ENCODE measurements around the gene GALNT18. TPM values are rescaled to one million over a fixed set of nuclear protein-coding genes. Genes with fewer than 3 reads are reported as not detected.

Gene GALNT18
- total RNA-seq, 1 donor, result 11.7 TPM

DNA sequence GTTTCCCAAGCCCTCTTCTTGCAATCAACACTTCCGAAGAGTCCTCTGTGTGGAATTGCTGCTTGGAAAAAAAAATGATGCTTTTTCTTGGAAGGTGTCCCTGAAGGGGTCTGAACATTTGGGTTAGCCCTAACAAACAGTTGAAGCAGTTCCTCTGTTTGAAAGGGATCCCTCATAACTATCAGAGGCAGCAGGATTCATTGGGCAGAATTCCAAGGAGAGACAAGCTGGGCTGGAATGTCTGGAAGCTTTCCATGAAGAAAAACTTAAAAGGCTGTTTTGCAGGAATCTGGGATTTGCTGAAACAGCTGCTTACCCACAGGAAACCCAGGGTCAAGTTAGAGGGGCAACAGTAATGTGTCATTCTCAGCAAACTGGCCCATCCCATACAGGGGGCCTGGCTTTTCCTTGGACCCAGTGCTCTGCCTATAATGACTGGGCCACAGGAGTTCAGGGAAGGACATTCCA, 271.9 kb downstream of the GALNT18 start:
- peak; percentile 90 for DNase-seq (ENCODE audit: low read depth)
- no peak overlapping the region for H3K4me3 ChIP-seq (ENCODE audit: low read depth, low read length)
- TF ChIP-seq, protein P1, sequence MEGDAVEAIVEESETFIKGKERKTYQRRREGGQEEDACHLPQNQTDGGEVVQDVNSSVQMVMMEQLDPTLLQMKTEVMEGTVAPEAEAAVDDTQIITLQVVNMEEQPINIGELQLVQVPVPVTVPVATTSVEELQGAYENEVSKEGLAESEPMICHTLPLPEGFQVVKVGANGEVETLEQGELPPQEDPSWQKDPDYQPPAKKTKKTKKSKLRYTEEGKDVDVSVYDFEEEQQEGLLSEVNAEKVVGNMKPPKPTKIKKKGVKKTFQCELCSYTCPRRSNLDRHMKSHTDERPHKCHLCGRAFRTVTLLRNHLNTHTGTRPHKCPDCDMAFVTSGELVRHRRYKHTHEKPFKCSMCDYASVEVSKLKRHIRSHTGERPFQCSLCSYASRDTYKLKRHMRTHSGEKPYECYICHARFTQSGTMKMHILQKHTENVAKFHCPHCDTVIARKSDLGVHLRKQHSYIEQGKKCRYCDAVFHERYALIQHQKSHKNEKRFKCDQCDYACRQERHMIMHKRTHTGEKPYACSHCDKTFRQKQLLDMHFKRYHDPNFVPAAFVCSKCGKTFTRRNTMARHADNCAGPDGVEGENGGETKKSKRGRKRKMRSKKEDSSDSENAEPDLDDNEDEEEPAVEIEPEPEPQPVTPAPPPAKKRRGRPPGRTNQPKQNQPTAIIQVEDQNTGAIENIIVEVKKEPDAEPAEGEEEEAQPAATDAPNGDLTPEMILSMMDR (IDR thresholded peaks at IDR 0.05; ENCODE audit: insufficient read depth, low read depth, low read length), result no peak

DNA sequence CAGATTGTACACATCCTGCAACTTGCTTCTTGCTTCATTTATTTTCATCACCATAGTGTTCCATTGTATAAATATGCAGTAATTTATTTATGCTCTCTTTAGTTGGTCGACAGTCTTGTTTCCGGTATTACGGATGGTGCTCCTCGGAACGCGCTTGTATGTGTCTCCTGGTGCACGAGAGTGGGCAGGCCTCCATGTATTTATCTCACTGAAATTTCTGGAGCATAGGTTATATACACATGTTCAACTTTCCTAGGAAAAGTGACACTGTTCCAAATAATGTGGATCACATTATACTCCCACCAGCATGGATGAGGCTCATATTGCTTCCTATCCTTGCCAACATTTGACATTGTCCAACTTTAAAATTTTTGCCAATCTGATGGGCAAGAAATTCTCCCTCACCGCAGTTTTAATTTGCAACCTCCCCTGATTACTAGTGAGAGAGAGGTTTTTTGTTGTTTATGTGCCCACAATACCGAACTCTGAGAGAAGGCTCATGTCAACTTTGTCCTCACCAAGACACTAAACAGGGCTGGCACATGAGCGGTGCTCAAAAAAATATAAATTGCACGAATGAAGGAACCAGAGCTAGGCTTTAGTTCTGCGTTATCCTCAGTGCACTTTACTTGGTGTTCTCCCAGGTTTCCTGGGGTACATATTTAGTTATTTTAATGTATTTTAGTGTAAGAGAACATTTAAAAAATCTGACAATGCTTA, 272.5 kb downstream of the GALNT18 start:
- H3K4me3 ChIP-seq (ENCODE audit: low read depth, low read length), result no peak overlapping the region
- DNase-seq (ENCODE audit: low read depth), result peak; percentile 30
- TF ChIP-seq, protein P1 (IDR thresholded peaks at IDR 0.05; ENCODE audit: insufficient read depth, low read depth, low read length), result no peak

DNA sequence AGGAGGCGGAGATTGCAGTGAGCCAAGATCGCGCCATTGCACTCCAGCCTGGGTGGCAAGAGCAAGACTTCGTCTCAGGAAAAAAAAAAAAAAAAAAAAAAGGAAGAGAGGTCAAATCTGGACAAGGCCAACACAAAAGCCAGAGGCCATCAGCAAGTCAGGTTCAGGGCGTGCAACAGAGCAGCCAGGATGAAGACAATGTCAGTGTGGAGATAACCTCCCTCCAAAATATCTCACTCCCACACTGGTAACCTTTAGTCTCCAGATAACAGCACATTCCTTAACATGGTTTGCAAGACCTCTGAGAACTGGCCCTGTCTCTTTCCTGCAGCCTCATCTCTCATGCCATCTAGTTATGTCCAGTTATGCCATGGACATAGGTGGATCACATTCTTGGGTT, 273.5 kb downstream of the GALNT18 start:
- no peak overlapping the region for H3K4me3 ChIP-seq (ENCODE audit: low read depth, low read length)
- TF ChIP-seq, protein P1 (IDR thresholded peaks at IDR 0.05; ENCODE audit: insufficient read depth, low read depth, low read length), result no peak
- no peak for DNase-seq (ENCODE audit: low read depth)

DNA sequence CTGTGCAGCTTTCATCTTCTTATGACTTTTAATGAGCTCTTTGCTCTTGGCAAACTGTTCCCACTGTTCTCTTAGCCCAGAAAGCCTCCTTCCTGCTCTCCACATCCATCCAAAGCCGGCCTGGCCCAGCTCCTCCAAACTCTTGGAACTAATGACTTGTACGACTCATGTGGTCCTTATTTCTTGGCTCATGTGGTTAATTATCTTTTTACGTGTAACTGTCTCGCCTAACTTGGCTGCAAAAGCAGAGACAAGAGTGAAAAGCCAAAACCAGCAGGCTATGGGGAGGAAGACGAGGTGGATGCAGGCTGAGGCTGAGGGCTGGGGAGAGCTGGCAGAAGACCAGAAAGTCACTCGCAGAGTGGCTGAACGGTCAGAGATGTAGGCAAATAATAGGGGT, 274.2 kb downstream of the GALNT18 start:
- TF ChIP-seq, protein P1 (IDR thresholded peaks at IDR 0.05; ENCODE audit: insufficient read depth, low read depth, low read length), result no peak
- no peak overlapping the region for H3K4me3 ChIP-seq (ENCODE audit: low read depth, low read length)
- DNase-seq (ENCODE audit: low read depth), result no peak

DNA sequence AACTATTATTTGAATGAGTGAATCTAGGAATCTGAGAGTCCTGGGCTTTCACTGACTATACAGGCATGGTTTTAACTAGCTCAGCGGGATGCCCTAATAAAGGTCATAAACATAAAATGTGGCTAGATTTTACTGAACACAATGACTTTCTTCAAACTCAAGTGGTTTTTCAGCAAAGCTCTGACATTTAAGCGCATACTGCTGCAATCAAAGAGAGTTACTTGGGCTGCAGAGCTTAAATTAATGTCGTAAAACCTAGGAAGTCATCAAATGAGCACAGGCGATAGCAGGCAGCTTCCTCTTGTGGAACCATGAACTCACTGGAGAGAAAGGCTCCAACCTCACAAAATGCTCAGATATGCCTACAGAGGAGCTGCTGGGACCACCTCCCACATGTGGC, 275.5 kb downstream of the GALNT18 start:
- no peak overlapping the region for H3K4me3 ChIP-seq (ENCODE audit: low read depth, low read length)
- TF ChIP-seq, protein P1 (IDR thresholded peaks at IDR 0.05; ENCODE audit: insufficient read depth, low read depth, low read length), result no peak
- no peak for DNase-seq (ENCODE audit: low read depth)

DNA sequence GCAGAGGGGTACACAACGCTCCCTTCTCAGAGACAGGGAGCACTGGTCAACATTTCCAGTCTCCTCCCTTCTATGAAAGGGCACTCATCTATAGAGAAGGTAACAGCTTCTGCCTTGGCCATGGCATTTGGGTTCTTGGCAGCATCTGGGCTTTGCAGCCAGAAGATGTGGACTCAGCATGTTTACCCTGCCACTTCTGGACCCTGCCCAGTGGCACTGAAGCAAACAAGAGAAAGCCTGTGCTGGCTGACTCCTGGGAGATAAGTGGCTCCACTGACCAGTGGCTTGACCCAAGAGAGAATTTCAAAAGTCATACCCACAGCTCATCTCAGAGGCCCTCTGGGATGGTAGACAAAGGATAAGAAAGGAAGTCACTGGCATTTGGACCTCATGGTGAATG, 276.7 kb downstream of the GALNT18 start:
- no peak overlapping the region for H3K4me3 ChIP-seq (ENCODE audit: low read depth, low read length)
- no peak for DNase-seq (ENCODE audit: low read depth)
- TF ChIP-seq, protein P1 (IDR thresholded peaks at IDR 0.05; ENCODE audit: insufficient read depth, low read depth, low read length), result no peak

DNA sequence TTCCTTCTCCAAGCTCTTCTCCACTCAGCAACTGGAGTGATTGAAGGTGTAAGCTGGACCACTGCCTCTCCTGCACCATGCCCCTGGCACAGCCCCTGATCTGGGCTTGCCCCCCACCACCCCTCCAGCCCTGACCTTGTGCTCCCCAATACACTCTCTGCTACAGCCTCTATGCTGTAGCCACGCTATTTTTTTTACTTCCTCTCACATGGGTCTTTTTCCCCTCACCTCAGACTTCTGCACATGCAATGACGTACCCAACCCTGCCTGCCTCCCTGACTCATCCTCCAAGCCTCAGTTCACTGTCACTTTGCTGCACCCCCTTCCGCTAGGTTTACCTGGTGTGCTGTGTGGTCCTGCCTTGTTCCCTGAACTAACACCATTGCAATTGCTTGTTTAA, 277.8 kb downstream of the GALNT18 start:
- H3K4me3 ChIP-seq (ENCODE audit: low read depth, low read length), result no peak overlapping the region
- no peak for DNase-seq (ENCODE audit: low read depth)
- TF ChIP-seq, protein P1 (IDR thresholded peaks at IDR 0.05; ENCODE audit: insufficient read depth, low read depth, low read length), result no peak
